K562 (cell line): ENCODE data around the gene PSMC1. TPM values are rescaled to one million over a fixed set of nuclear protein-coding genes. Genes with fewer than 3 reads are reported as not detected.

Experiments
- ATAC-seq: fragments of 200-7000 bp; cut with Tn5 transposase; 3 replicates; pipeline ENCODE4 v1.9.1; 2020; ENCODE audit warnings: moderate library complexity
- BruUV-seq: library from RNA; stranded (reverse); fragments of 400-500 nt; replicated peaks from 2 replicates; lab custom pipeline; 2021; lab: Mats Ljungman, UMichigan
- CTCF ChIA-PET: fragments of 300-600 bp; formaldehyde crosslinking; extraction: SDS; loops from one replicate; lab custom pipeline; 2021; ENCODE audit warnings: low intra/inter-chr PET ratio; lab: Yijun Ruan, JAX
- POLR2A ChIA-PET: fragments of 300-600, 350-650 bp; sonication (Branson Sonifier 250); formaldehyde crosslinking; extraction: SDS; loops from one replicate; lab custom pipeline; 2021; ENCODE audit warnings: antibody characterized with exemption, inconsistent platforms; lab: Yijun Ruan, JAX
- DNase-seq, 4 experiments: peaks; one replicate each; pipeline versions ENCODE4 v3.0.0 to v3.0.0-alpha.2; 2011 to 2018; ENCODE audit warnings: low spot score in 3 of 4, mixed read lengths in 3 of 4; ENCODE audit errors: extremely low read depth in 1 of 4
- FAIRE-seq: peaks from 2 replicates; lab custom pipeline; 2011; peaks lifted over from hg19 to GRCh38; lab: Jason Lieb, UNC
- H2AFZ ChIP-seq: 2 replicates; pipeline ENCODE4 v1.6.0; 2011; ENCODE audit warnings: low read depth, low read length, control low read depth, inconsistent platforms
- H3K27ac ChIP-seq: fragments of 200-600 bp; 3 replicates; pipeline ENCODE4 v1.8.0; 2011; ENCODE audit warnings: low read depth, mild to moderate bottlenecking, control low read depth, inconsistent platforms, low read length, moderate library complexity, mixed read lengths; ENCODE audit errors: extremely low read depth
- H3K27me3 ChIP-seq, 2 experiments: fragments of 300-600 bp in 1 of 2; 2 replicates in 1 of 2; 3 replicates in 1 of 2; pipeline versions ENCODE4 v1.6.0 to v1.8.0; 2011; ENCODE audit warnings: inconsistent platforms in 2 of 2, low read length in 2 of 2, mild to moderate bottlenecking in 1 of 2, mixed read lengths in 1 of 2, moderate library complexity in 1 of 2; ENCODE audit not compliant: control insufficient read depth in 2 of 2, insufficient read depth in 2 of 2
- H3K36me3 ChIP-seq: fragments of 300-600 bp; 3 replicates; pipeline ENCODE4 v1.8.0; 2011; ENCODE audit warnings: mild to moderate bottlenecking, low read length, inconsistent platforms; ENCODE audit not compliant: control insufficient read depth, insufficient read depth
- H3K4me1 ChIP-seq, 2 experiments: fragments of 200-600 bp in 1 of 2; replicated peaks in 1 of 2; 2 replicates in 1 of 2; 3 replicates in 1 of 2; pipeline versions ENCODE4 v1.5.1 to v1.8.0; 2011; ENCODE audit warnings: inconsistent platforms in 2 of 2, low read length in 2 of 2, mild to moderate bottlenecking in 1 of 2, mixed read lengths in 1 of 2, moderate library complexity in 1 of 2; ENCODE audit not compliant: control insufficient read depth in 2 of 2, insufficient read depth in 2 of 2
- H3K4me2 ChIP-seq: 2 replicates; pipeline ENCODE4 v1.6.1; 2011; ENCODE audit warnings: low read length, control low read depth, inconsistent platforms, mixed read lengths; ENCODE audit not compliant: insufficient read depth
- H3K4me3 ChIP-seq: fragments of 200-600 bp; sonication (generic), shearing (Covaris generic); 2 replicates; pipeline ENCODE4 v1.5.1; 2016; ENCODE audit warnings: control low read depth, inconsistent platforms
- H3K79me2 ChIP-seq: fragments of 200-600 bp; 3 replicates; pipeline ENCODE4 v1.8.0; 2011; ENCODE audit warnings: low read length, inconsistent platforms; ENCODE audit not compliant: control insufficient read depth, insufficient read depth
- H3K9ac ChIP-seq, 2 experiments: 2 replicates each; pipeline versions ENCODE4 v1.6.0 to v1.6.1; 2011; ENCODE audit warnings: low read depth in 2 of 2, low read length in 2 of 2, control low read depth in 1 of 2, inconsistent platforms in 1 of 2, mild to moderate bottlenecking in 1 of 2, mixed read lengths in 1 of 2; ENCODE audit not compliant: insufficient read depth in 1 of 2
- H3K9me1 ChIP-seq: one replicate; pipeline ENCODE4 v1.6.0; 2011; ENCODE audit warnings: inconsistent platforms, mild to moderate bottlenecking, low read length, moderate library complexity; ENCODE audit not compliant: control insufficient read depth, insufficient read depth
- H3K9me3 ChIP-seq: replicated peaks from 2 replicates; pipeline ENCODE4 v1.5.1; 2011; ENCODE audit warnings: low read depth, low read length, inconsistent platforms; ENCODE audit not compliant: control insufficient read depth, insufficient read depth
- H4K20me1 ChIP-seq: replicated peaks from 2 replicates; pipeline ENCODE4 v1.6.1; 2011; ENCODE audit warnings: low read length, inconsistent platforms, mixed read lengths; ENCODE audit not compliant: control insufficient read depth, insufficient read depth
- BCOR ChIP-seq: fragments of 450-650 bp; IDR thresholded peaks from 2 replicates; pipeline ENCODE4 v1.6.1; 2016
- CCAR2 ChIP-seq: fragments of 200-400 bp; formaldehyde crosslinking; IDR thresholded peaks from 2 replicates; pipeline ENCODE4 v1.6.1; 2017; ENCODE audit warnings: mild to moderate bottlenecking, low read depth, low read length
- GATAD2B ChIP-seq: fragments of 450-650 bp; IDR thresholded peaks from 2 replicates; pipeline ENCODE4 v1.6.1; 2017; ENCODE audit warnings: mild to moderate bottlenecking, borderline replicate concordance
- HDGF ChIP-seq: fragments of 450-650 bp; IDR thresholded peaks from 2 replicates; pipeline ENCODE4 v1.6.1; 2016
- JUN ChIP-seq, 2 experiments: sonication (generic) in 1 of 2; formaldehyde crosslinking in 1 of 2; IDR thresholded peaks; 2 replicates each; pipeline versions ENCODE4 v1.6.1 to v1.8.0; 2012 to 2022; ENCODE audit warnings: borderline replicate concordance in 2 of 2, mild to moderate bottlenecking in 2 of 2, improper control_type of control experiment in 1 of 2, low read depth in 1 of 2, low read length in 1 of 2, missing genetic modification reagents in 1 of 2
- LCOR ChIP-seq: sonication (generic); formaldehyde crosslinking; IDR thresholded peaks from 2 replicates; pipeline ENCODE4 v1.8.0; 2022; ENCODE audit warnings: mild to moderate bottlenecking, missing genetic modification reagents
- LEF1 ChIP-seq: fragments of 450-650 bp; IDR thresholded peaks from 2 replicates; pipeline ENCODE4 v1.6.1; 2016; ENCODE audit warnings: mild to moderate bottlenecking
- PCBP1 ChIP-seq: fragments of 200-400 bp; formaldehyde crosslinking; IDR thresholded peaks from 2 replicates; pipeline ENCODE4 v1.6.1; 2018; ENCODE audit warnings: mild to moderate bottlenecking, low read depth, low read length; ENCODE audit not compliant: poor library complexity, severe bottlenecking
- PHF21A ChIP-seq: fragments of 450-650 bp; IDR thresholded peaks from 2 replicates; pipeline ENCODE4 v1.6.1; 2017; ENCODE audit warnings: low read depth, borderline replicate concordance
- RFX5 ChIP-seq: IDR thresholded peaks from 2 replicates; pipeline ENCODE4 v1.6.1; 2011; ENCODE audit warnings: low read depth, mild to moderate bottlenecking, improper control_type of control experiment, low read length
- RUNX1 ChIP-seq: sonication (generic); IDR thresholded peaks from 2 replicates; pipeline ENCODE4 v1.6.1; 2016; ENCODE audit warnings: antibody characterized with exemption, low read depth
- SMARCE1 ChIP-seq: fragments of 450-650 bp; IDR thresholded peaks from 2 replicates; pipeline ENCODE4 v1.7.1; 2016; ENCODE audit warnings: mild to moderate bottlenecking
- SRSF9 ChIP-seq: fragments of 200-400 bp; formaldehyde crosslinking; IDR thresholded peaks from 2 replicates; pipeline ENCODE4 v1.6.1; 2017; ENCODE audit warnings: low read depth, low read length, borderline replicate concordance
- TCF3 ChIP-seq: sonication (generic); formaldehyde crosslinking; IDR thresholded peaks from 2 replicates; pipeline ENCODE4 v1.4.0; 2020; ENCODE audit warnings: mild to moderate bottlenecking, missing genetic modification reagents
- ZFPM2 ChIP-seq: fragments of 250-450 bp; sonication (Bioruptor Pico); IDR thresholded peaks from 2 replicates; pipeline ENCODE4 v1.5.1; 2022; ENCODE audit warnings: mild to moderate bottlenecking
- ZNF197 ChIP-seq: fragments of 200-800 bp; sonication (Bioruptor generic); IDR thresholded peaks from 2 replicates; pipeline ENCODE4 v1.6.1; 2016; ENCODE audit warnings: low read depth, missing genetic modification characterization, missing compliant biosample characterization
- ZNF431 ChIP-seq: sonication (generic); formaldehyde crosslinking; IDR thresholded peaks from 2 replicates; pipeline ENCODE4 v1.8.0; 2022; ENCODE audit warnings: mild to moderate bottlenecking, missing genetic modification reagents
- ZNF785 ChIP-seq: fragments of 250-450 bp; sonication (Bioruptor Pico); IDR thresholded peaks from 2 replicates; pipeline ENCODE4 v1.4.0; 2020; ENCODE audit warnings: mild to moderate bottlenecking
- WGBS: fragments of 100-300 bp; shearing (Covaris generic); methylation state at CpG from one replicate; pipeline ENCODE4 v1.1.6; 2016; ENCODE audit warnings: low coverage, mixed read lengths; ENCODE audit not compliant: insufficient coverage; ENCODE audit errors: missing lambda C conversion rate; 5-methylcytosine and 5-hydroxymethylcytosine counted together
- in situ Hi-C: fragments of 300-500 bp; cut with MboI; formaldehyde crosslinking; loops from 4 replicates; pipeline ENCODE4 v1.15.0; 2018; ENCODE audit warnings: inconsistent platforms, mixed read lengths
- intact Hi-C: fragments of 100-400 bp; cut with micrococcal nuclease; formaldehyde crosslinking; loops from 2 replicates; pipeline ENCODE4 v1.14.2; 2022
- polyA plus RNA-seq, 8 experiments: library from polyadenylated mRNA; depleted of rRNA in 4 of 8; stranded (reverse) in 5 of 8; unstranded in 3 of 8; fragments of >200 nt; fragmentation: Nextera tagmentation in 2 of 8; fragmentation: Illumina TruSeq in 1 of 8; extraction: Ambion mirVana in 2 of 8; extraction: Trizol in 1 of 8; gene quantifications; 2 replicates each; pipeline versions ENCODE4 v1.2.1 to v1.2.3, GENCODE V29; 2011 to 2014; ENCODE audit warnings: inconsistent platforms in 1 of 8, missing spikeins in 1 of 8
- total RNA-seq, 7 experiments: library from RNA; depleted of rRNA in 6 of 7; stranded (reverse); fragments of >200 nt in 6 of 7; fragmentation: Illumina TruSeq in 2 of 7; extraction: Trizol in 2 of 7; gene quantifications; 2 replicates each; pipeline versions ENCODE4 v1.2.1 to v1.2.3, GENCODE V29; 2011 to 2021; ENCODE audit warnings: low replicate concordance in 1 of 7
- TF ChIP-seq, protein P1 (sequence below): sonication (generic); formaldehyde crosslinking; IDR thresholded peaks from 2 replicates; pipeline ENCODE4 v1.8.1; 2022; ENCODE audit warnings: missing genetic modification reagents
- TF ChIP-seq, protein P2 (sequence below): fragments of 250-450 bp; sonication (Bioruptor Pico); IDR thresholded peaks from 2 replicates; pipeline ENCODE4 v1.5.0; 2022; ENCODE audit warnings: mild to moderate bottlenecking

The PSMC1 gene
- total and polyA plus RNA-seq, 9 of the 15 experiments (the other 6 are each of a cell fraction or from before 2014, with no cell fraction given) = 87.8 to 276 (median 165) TPM

DNA sequence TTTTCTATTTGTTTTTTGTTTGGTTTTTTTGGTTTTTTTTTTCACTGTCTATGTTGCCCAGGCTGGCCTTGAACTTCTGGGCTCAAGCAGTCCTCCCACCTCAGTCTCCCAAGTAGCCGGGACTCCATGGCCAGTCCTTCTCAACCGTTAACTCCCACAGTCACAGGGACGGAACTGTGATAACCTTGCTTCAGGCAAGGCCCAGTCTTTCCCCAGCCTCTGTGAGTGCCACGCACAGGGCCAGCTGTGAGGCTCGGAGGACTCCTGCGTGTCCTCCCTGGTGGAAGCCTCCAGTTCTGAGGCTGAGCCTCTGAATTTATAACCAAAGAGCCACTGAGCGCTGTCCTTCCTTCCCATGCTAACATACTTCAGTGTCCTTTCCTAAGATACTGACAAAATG lies 23.7 kb downstream of the PSMC1 start:
- H3K4me1 ChIP-seq = peaks cover 0 to 4% of the 10 kb centered on the region in 2 experiments; a peak in 2 of 5 replicates
- TF ChIP-seq HDGF (no peak), ZNF197 (no peak), PCBP1 (no peak), RFX5 (no peak), ZNF431 (CRISPR knock-in tag) (no peak), PHF21A (no peak), CCAR2 (no peak), BCOR (no peak), SRSF9 (no peak), ZNF785 (CRISPR knock-in tag) (no peak), SMARCE1 (no peak), ZFPM2 (CRISPR knock-in tag) (no peak), LCOR (CRISPR knock-in tag) (no peak), RUNX1 (no peak), GATAD2B (no peak), JUN (IDR thresholded peaks at IDR 0.05; ENCODE audit: borderline replicate concordance, low read depth, low read length) (no peak), JUN (CRISPR knock-in tag; IDR thresholded peaks at IDR 0.05; ENCODE audit: borderline replicate concordance) (no peak), TCF3 (no peak), LEF1 (no peak)
- TF ChIP-seq, protein P1, sequence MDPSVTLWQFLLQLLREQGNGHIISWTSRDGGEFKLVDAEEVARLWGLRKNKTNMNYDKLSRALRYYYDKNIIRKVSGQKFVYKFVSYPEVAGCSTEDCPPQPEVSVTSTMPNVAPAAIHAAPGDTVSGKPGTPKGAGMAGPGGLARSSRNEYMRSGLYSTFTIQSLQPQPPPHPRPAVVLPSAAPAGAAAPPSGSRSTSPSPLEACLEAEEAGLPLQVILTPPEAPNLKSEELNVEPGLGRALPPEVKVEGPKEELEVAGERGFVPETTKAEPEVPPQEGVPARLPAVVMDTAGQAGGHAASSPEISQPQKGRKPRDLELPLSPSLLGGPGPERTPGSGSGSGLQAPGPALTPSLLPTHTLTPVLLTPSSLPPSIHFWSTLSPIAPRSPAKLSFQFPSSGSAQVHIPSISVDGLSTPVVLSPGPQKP = no peak
- TF ChIP-seq, protein P2, sequence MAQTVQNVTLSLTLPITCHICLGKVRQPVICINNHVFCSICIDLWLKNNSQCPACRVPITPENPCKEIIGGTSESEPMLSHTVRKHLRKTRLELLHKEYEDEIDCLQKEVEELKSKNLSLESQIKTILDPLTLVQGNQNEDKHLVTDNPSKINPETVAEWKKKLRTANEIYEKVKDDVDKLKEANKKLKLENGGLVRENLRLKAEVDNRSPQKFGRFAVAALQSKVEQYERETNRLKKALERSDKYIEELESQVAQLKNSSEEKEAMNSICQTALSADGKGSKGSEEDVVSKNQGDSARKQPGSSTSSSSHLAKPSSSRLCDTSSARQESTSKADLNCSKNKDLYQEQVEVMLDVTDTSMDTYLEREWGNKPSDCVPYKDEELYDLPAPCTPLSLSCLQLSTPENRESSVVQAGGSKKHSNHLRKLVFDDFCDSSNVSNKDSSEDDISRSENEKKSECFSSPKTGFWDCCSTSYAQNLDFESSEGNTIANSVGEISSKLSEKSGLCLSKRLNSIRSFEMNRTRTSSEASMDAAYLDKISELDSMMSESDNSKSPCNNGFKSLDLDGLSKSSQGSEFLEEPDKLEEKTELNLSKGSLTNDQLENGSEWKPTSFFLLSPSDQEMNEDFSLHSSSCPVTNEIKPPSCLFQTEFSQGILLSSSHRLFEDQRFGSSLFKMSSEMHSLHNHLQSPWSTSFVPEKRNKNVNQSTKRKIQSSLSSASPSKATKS (CRISPR knock-in tag) = no peak
- TF ChIP-seq, all 486 proteins: peak for 0
- H3K27ac ChIP-seq = no peak overlapping the region
- no peaks in the 10 kb centered on the region for H4K20me1 ChIP-seq
- intact Hi-C loops (no loop called here), in situ Hi-C loops (no loop called here)
- no TSS peak for BruUV-seq
- H3K27me3 ChIP-seq = no peaks in the 10 kb centered on the region
- ChIA-PET CTCF (no interaction called here), POLR2A (no interaction called here)
- H3K9ac ChIP-seq = no peak overlapping the region
- H2AFZ ChIP-seq = no peak overlapping the region
- no peaks in the 10 kb centered on the region for H3K79me2 ChIP-seq
- H3K9me1 ChIP-seq = no peaks in the 10 kb centered on the region
- peaks cover 10% of the 10 kb centered on the region; the same call in 2 of the 3 replicates for H3K36me3 ChIP-seq
- no peak overlapping the region for H3K4me2 ChIP-seq
- ATAC-seq (no peak), DNase-seq (no peak), FAIRE-seq (no peak)
- no peaks in the 10 kb centered on the region for H3K9me3 ChIP-seq
- 84% methylated on average over 4 of the region's 7 CpGs for WGBS
- H3K4me3 ChIP-seq = no peak overlapping the region
